B cell (primary cell): ENCODE results near the gene KRT37. TPM values are rescaled to one million over a fixed set of nuclear protein-coding genes. Genes with fewer than 3 reads are reported as not detected.

Experiments used
- ATAC-seq: fragments of 200-7000 bp; cut with Tn5 transposase; one replicate; pipeline ENCODE4 v1.10.0; 2021; ENCODE audit warnings: low read depth, mild to moderate bottlenecking, moderate number of reproducible peaks, moderate library complexity
- CTCF ChIA-PET: fragments of 350-600 bp; sonication (Branson Sonifier 250); formaldehyde crosslinking; loops from one replicate; lab custom pipeline; 2021; ENCODE audit warnings: antibody characterized with exemption, inconsistent platforms; lab: Charles Lee
- POLR2A ChIA-PET: fragments of 350-600 bp; sonication (Branson Sonifier 250); formaldehyde crosslinking; loops from one replicate; lab custom pipeline; 2021; ENCODE audit warnings: antibody characterized with exemption; lab: Charles Lee
- DNase-seq: peaks from one replicate; pipeline ENCODE4 v3.0.0; 2013
- H2AFZ ChIP-seq: 2 replicates; pipeline ENCODE4 v1.6.1; 2012; ENCODE audit warnings: mild to moderate bottlenecking, low read depth, low read length; ENCODE audit not compliant: insufficient read depth, poor library complexity, severe bottlenecking
- H3K27ac ChIP-seq, 2 donors: 1 replicate in 1 of 2; 2 replicates in 1 of 2; pipeline ENCODE4 v1.5.1; 2012 to 2013; ENCODE audit warnings: low read length in 2 of 2, mild to moderate bottlenecking in 2 of 2, moderate library complexity in 1 of 2
- H3K27me3 ChIP-seq, 4 experiments: fragments of 200-600 bp in 1 of 4; sonication (generic) in 1 of 4; replicated peaks in 1 of 4; 1 replicate in 2 of 4; 2 replicates in 2 of 4; pipeline versions ENCODE4 v1.6.1 to v1.7.0; 2013 to 2016; ENCODE audit warnings: low read length in 3 of 4, mild to moderate bottlenecking in 2 of 4, mixed read lengths in 1 of 4, moderate library complexity in 1 of 4; ENCODE audit not compliant: insufficient read depth in 4 of 4, control insufficient read depth in 3 of 4; ENCODE audit errors: control extremely low read depth in 1 of 4
- H3K36me3 ChIP-seq, 2 experiments: replicated peaks in 1 of 2; 1 replicate in 1 of 2; 2 replicates in 1 of 2; pipeline versions ENCODE4 v1.6.1 to v1.7.1; 2013; ENCODE audit warnings: low read length in 1 of 2; ENCODE audit not compliant: insufficient read depth in 2 of 2, control insufficient read depth in 1 of 2; ENCODE audit errors: control extremely low read depth in 1 of 2, extremely low read depth in 1 of 2
- H3K4me1 ChIP-seq, 2 donors: fragments of 200-600 bp in 1 of 2; sonication (generic) in 1 of 2; 1 replicate in 1 of 2; 2 replicates in 1 of 2; pipeline versions ENCODE4 v1.5.1 to v1.6.1; 2013 to 2017; ENCODE audit warnings: low read length in 2 of 2; ENCODE audit not compliant: control insufficient read depth in 2 of 2, insufficient read depth in 2 of 2
- H3K4me2 ChIP-seq: replicated peaks from 2 replicates; pipeline ENCODE3; 2012; ENCODE audit warnings: mild to moderate bottlenecking, low read depth, low read length; ENCODE audit not compliant: poor library complexity, severe bottlenecking
- H3K4me3 ChIP-seq, 5 experiments: fragments of 200-600 bp in 1 of 5; sonication (generic) in 1 of 5; 1 replicate in 3 of 5; 2 replicates in 2 of 5; pipeline versions ENCODE4 v1.5.1 to v1.7.0; 2011 to 2016; ENCODE audit warnings: low read length in 4 of 5, mild to moderate bottlenecking in 4 of 5, low read depth in 2 of 5, control low read depth in 1 of 5, moderate library complexity in 1 of 5; ENCODE audit not compliant: insufficient read depth in 1 of 5; ENCODE audit errors: control extremely low read depth in 1 of 5, extremely low read depth in 1 of 5
- H3K79me2 ChIP-seq: fragments of 200-600 bp; sonication (generic); one replicate; pipeline ENCODE4 v1.6.0; 2016; ENCODE audit warnings: low read length; ENCODE audit not compliant: control insufficient read depth, insufficient read depth
- H3K9ac ChIP-seq: fragments of 200-600 bp; sonication (generic); 2 replicates; pipeline ENCODE4 v1.6.1; 2017; ENCODE audit warnings: mild to moderate bottlenecking, low read length, moderate library complexity
- H3K9me3 ChIP-seq, 3 donors: one replicate each; pipeline versions ENCODE4 v1.6.1 to v1.7.1; 2013; ENCODE audit warnings: low read length in 2 of 3; ENCODE audit not compliant: control insufficient read depth in 2 of 3, insufficient read depth in 1 of 3; ENCODE audit errors: control extremely low read depth in 1 of 3
- H4K20me1 ChIP-seq: 2 replicates; pipeline ENCODE4 v1.6.0; 2012; ENCODE audit warnings: mild to moderate bottlenecking, low read length; ENCODE audit not compliant: insufficient read depth, control insufficient read depth, poor library complexity, severe bottlenecking
- H3K27ac Mint-ChIP-seq: one replicate; pipeline ENCODE4 v1.8.0; 2021; ENCODE audit warnings: mixed read lengths
- H3K27me3 Mint-ChIP-seq: one replicate; pipeline ENCODE4 v1.8.0; 2021; ENCODE audit warnings: mixed read lengths
- H3K4me1 Mint-ChIP-seq: one replicate; pipeline ENCODE4 v1.8.0; 2021; ENCODE audit warnings: mixed read lengths
- H3K4me3 Mint-ChIP-seq: one replicate; pipeline ENCODE4 v1.8.0; 2021; ENCODE audit warnings: mixed read lengths
- H3K9me3 Mint-ChIP-seq: one replicate; pipeline ENCODE4 v1.8.0; 2022; ENCODE audit warnings: mixed read lengths; ENCODE audit not compliant: insufficient read depth
- EZH2 ChIP-seq: IDR thresholded peaks from 2 replicates; pipeline ENCODE4 v1.6.1; 2012; ENCODE audit warnings: borderline replicate concordance, low read depth, mild to moderate bottlenecking, moderate library complexity, low read length; ENCODE audit not compliant: insufficient read depth, poor library complexity, severe bottlenecking
- WGBS: methylation state at CpG from one replicate; pipeline ENCODE4 v1.1.5; 2013; ENCODE audit warnings: missing lambda C conversion rate; ENCODE audit not compliant: insufficient coverage; 5-methylcytosine and 5-hydroxymethylcytosine counted together
- intact Hi-C: fragments of 100-400 bp; cut with micrococcal nuclease; formaldehyde crosslinking; loops from one replicate; pipeline ENCODE4 v1.10.0; 2022
- polyA plus RNA-seq: library from polyadenylated mRNA; depleted of rRNA; stranded (reverse); fragments of >200 nt; gene quantifications from 2 replicates; pipeline ENCODE4 v1.2.3, GENCODE V29; 2012
- total RNA-seq, 2 donors: library from RNA; stranded (reverse); fragments of 120-200 nt in 1 of 2; gene quantifications; 1 replicate in 1 of 2; 2 replicates in 1 of 2; pipeline versions ENCODE4 v1.2.3 to v1.2.4, GENCODE V29; 2013 to 2022
- TF ChIP-seq, protein P1 (sequence below): fragments of 200-600 bp; IDR thresholded peaks from one replicate; pipeline ENCODE4 v1.8.0; 2022; ENCODE audit warnings: antibody characterized with exemption, mild to moderate bottlenecking

The KRT37 gene
- total and polyA plus RNA-seq, 2 donors (not counting 1 experiment from before 2014, with no cell fraction given), result not detected

GRCh38 chr17:41394254-41394996, 30.0 kb downstream of the KRT37 start:
- Histone ChIP-seq H4K20me1 (no peaks in the 10 kb centered on the region), H3K4me2 (no peak overlapping the region), H3K4me1 (no peaks in the 10 kb centered on the region), H3K27me3 (peaks cover 0 to 7% (median 1%) of the 10 kb centered on the region in 4 experiments), H3K27ac (no peak overlapping the region), H3K9me3 (no peaks in the 10 kb centered on the region), H3K79me2 (no peaks in the 10 kb centered on the region), H3K9ac (no peak overlapping the region), H3K4me3 (no peak overlapping the region), H3K36me3 (no peaks in the 10 kb centered on the region), H2AFZ (no peak overlapping the region)
- POLR2A ChIA-PET, result no interaction called here
- ATAC-seq (no peak), DNase-seq (no peak)
- intact Hi-C loops, result no loop called here
- H3K4me3 Mint-ChIP-seq, result no peak overlapping the region
- TF ChIP-seq, protein P1, sequence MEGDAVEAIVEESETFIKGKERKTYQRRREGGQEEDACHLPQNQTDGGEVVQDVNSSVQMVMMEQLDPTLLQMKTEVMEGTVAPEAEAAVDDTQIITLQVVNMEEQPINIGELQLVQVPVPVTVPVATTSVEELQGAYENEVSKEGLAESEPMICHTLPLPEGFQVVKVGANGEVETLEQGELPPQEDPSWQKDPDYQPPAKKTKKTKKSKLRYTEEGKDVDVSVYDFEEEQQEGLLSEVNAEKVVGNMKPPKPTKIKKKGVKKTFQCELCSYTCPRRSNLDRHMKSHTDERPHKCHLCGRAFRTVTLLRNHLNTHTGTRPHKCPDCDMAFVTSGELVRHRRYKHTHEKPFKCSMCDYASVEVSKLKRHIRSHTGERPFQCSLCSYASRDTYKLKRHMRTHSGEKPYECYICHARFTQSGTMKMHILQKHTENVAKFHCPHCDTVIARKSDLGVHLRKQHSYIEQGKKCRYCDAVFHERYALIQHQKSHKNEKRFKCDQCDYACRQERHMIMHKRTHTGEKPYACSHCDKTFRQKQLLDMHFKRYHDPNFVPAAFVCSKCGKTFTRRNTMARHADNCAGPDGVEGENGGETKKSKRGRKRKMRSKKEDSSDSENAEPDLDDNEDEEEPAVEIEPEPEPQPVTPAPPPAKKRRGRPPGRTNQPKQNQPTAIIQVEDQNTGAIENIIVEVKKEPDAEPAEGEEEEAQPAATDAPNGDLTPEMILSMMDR, result no peak
- no peak for TF ChIP-seq EZH2
- H3K27ac Mint-ChIP-seq, result no peak overlapping the region
- CTCF ChIA-PET, result no interaction called here
- H3K4me1 Mint-ChIP-seq, result no peaks in the 10 kb centered on the region
- H3K27me3 Mint-ChIP-seq, result peaks cover 55% of the 10 kb centered on the region
- 89% methylated on average over 10 of the region's 10 CpGs for WGBS
- no peaks in the 10 kb centered on the region for H3K9me3 Mint-ChIP-seq

- Mint-ChIP-seq H3K27me3 (peaks cover 51% of the 10 kb centered on the region), H3K27ac (no peak overlapping the region), H3K9me3 (no peaks in the 10 kb centered on the region), H3K4me3 (no peak overlapping the region), H3K4me1 (no peaks in the 10 kb centered on the region)
- no peaks in the 10 kb centered on the region for H3K9me3 ChIP-seq
- TF ChIP-seq EZH2, result no peak
- H3K36me3 ChIP-seq, result no peaks in the 10 kb centered on the region
- no peak overlapping the region for H3K4me2 ChIP-seq
- ATAC-seq (no peak), DNase-seq (no peak)
- H3K79me2 ChIP-seq, result no peaks in the 10 kb centered on the region
- H3K27me3 ChIP-seq, result peaks cover 0 to 7% (median 1%) of the 10 kb centered on the region in 4 experiments
- H4K20me1 ChIP-seq, result no peaks in the 10 kb centered on the region
- no peak overlapping the region for H3K4me3 ChIP-seq
- no peaks in the 10 kb centered on the region for H3K4me1 ChIP-seq
- ChIA-PET POLR2A (no interaction called here), CTCF (no interaction called here)
- H3K9ac ChIP-seq, result no peak overlapping the region
- 93% methylated on average over 10 of the region's 10 CpGs for WGBS
- no peak overlapping the region for H2AFZ ChIP-seq
- no peak overlapping the region for H3K27ac ChIP-seq
- intact Hi-C loops, result no loop called here
Observed at GRCh38 chr17:41393826-41394225, 30.6 kb downstream of the KRT37 start.
